CD1c-positive myeloid dendritic cell (primary cell): ENCODE results near the gene LYRM7.
"Not testable (repeated sequence)": the region's sequence is repeated elsewhere in the genome, so short reads cannot be mapped to it uniquely, and the experiment has no call there.

ENCODE experiments used
- DNase-seq: peaks from one replicate; pipeline ENCODE4 v3.0.0-alpha.2; 2016; ENCODE audit errors: extremely low spot score

The LYRM7 gene

GRCh38 chr5:131170540-131171275 is at the start of gene LYRM7:
Gene LYRM7, plus strand, starts transcription at chr5:131170944. Its CDS starts 77 bp downstream, at chr5:131171021.
- DNase-seq: peak; percentile 99

- DNase-seq: not testable (repeated sequence)
These were observed 43.5 kb upstream of the LYRM7 start for GRCh38 chr5:131127244-131127643.

DNA sequence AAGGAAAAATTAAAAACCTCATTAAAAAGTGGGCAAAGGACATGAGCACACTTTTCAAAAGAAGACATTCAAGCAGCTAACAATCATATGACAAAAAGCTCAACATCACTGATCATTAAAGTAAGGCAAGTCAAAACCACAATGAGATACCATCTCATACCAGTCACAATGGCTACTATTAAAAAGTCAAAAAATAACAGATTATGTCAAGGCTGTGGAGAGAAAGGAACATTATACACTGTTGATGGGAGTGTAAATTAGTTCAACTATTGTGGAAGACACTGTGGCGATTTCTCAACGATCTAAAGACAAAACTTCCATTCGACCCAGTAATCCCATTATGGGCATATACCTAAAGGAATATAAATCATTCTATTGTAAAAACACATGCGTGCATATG is 41.4 kb upstream of the LYRM7 start:
- DNase-seq: no peak

DNA sequence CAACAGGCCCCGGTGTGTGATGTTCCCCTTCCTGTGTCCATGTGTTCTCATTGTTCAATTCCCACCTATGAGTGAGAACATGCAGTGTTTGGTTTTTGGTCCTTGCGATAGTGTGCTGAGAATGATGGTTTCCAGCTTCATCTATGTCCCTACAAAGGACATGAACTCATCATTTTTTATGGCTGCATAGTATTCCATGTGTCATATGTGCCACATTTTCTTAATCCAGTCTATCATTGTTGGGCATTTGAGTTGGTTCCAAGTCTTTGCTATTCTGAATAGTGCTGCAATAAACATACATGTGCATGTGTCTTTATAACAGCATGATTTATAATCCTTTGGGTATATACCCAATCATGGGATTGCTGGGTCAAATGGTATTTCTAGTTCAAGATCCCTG is 37.7 kb upstream of the LYRM7 start:
- DNase-seq: not testable (repeated sequence)

DNA sequence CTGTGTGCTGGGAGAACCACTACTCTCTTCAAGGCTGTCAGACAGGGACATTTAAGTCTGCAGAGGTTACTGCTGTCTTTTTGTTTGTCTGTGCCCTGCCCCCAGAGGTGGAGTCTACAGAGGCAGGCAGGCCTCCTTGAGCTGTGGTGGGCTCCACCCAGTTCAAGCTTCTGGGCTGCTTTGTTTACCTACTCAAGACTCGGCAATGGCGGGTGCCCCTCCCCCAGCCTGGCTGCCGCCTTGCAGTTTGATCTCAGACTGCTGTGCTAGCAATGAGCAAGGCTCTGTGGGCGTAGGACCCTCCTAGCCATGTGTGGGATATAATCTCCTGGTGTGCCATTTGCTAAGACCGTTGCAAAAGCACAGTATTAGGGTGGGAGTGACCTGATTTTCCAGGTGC is 32.3 kb upstream of the LYRM7 start:
- DNase-seq: not testable (repeated sequence)

DNA sequence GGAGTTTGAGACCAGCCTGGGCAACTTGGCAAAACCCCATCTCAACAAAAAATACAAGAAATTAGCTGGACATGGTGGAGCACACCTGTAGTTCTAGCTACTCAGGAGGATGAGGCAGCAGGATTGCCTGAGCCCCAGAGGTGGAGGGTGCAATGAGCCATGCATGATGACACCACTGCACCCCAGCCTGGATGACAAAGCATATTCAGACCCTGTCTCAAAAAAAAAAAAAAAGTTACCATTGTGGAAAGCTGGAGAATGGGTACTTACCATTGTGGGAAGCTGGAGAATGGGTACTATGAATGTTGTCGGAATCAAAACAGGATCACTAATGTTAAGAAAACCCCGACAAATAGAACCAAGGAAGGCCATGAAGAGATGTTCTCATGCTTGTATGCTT is 31.4 kb upstream of the LYRM7 start:
- no peak for DNase-seq

- DNase-seq: peak; percentile 7
These were observed 27.6 kb upstream of the LYRM7 start for GRCh38 chr5:131142970-131143617.

- DNase-seq: no peak
These were observed 23.5 kb upstream of the LYRM7 start for GRCh38 chr5:131147258-131147657.

DNA sequence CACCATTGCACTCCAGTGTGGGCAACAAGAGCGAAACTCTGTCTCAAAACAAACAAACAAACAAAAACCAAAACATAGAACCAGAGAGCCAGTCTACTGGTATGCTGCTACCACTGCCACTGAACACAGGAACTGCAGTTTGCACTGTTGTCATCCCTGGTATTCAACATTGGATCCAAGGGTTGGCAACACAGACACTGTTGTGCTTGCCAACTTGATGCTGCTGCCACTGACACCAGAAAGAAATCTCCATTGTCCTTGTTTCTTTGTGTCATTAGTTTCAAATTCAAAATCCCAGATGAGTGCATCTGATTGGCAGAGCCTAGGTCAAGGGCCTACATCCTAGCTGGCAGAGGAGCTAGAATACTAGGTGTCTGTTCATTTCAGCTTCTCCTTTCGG is 21.9 kb upstream of the LYRM7 start:
- no peak for DNase-seq

DNA sequence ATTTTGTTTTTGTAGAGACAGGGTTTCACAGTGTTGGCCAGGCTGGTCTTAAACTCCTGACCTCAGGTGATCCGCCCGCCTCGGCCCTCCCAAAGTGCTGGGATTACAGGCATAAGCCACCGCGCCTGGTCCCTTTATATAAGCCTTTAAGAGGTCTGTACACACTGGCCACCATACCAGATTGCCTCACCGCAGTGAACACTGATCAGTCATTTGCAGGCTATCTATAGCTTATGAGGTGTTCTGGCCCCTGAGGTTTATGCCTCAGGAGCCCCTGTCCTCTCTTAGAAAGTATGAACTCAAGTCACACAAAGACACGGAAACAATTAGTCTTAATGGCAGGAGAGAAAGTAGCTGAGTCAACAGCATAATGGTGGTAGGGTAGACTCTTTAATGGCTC is 20.3 kb upstream of the LYRM7 start:
- DNase-seq: no peak

- no peak for DNase-seq
These were observed 19.5 kb upstream of the LYRM7 start for GRCh38 chr5:131151216-131151615.

DNA sequence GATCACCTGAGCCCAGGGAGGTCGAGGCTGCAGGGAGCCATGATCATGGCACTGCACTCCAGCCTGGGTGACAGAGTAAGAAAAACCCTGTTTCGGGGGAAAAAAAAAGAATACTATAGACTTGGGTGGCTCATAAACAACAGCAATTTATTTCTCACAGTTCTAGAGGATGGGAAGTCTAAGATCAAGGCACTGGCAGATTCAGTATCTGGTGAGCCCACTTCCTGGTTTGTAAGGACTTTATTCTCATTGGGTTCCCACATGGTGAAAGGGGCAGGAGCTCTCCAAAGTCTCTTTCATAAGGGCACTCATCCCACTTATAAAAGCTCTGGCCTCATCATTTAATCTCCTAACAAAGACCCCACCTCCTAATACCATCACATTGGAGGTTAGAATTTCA is 14.4 kb upstream of the LYRM7 start:
- DNase-seq: no peak

GRCh38 chr5:131156957-131157356 is 13.8 kb upstream of the LYRM7 start:
- DNase-seq: no peak

DNA sequence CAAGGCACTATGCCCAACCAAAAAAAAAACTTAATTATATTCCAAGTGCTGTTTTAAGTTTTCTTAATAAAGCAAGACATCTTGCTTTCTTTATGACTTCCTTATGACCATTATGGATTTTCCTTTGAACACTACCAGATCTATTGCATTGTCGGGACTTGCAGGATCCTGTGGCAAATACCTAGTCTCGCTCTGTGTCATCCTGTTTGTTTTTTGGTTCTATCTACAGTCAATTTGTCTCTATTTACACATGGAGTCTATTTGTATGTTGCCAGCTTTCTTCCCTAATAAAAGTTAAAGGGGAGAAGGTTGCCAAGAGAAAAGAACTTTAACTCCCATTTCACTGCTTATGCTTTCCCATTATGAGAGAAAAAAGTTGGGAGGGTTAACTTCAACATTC is 10.6 kb upstream of the LYRM7 start:
- DNase-seq: no peak

GRCh38 chr5:131163276-131164119 is 7.2 kb upstream of the LYRM7 start:
- DNase-seq: peak; percentile 31

- peak; percentile 69 for DNase-seq
These were observed 6.3 kb upstream of the LYRM7 start for GRCh38 chr5:131164191-131165118.

- peak; percentile 94 for DNase-seq
These were observed 5.5 kb upstream of the LYRM7 start, which contains the start of gene HINT1 for GRCh38 chr5:131165119-131165727. Gene HINT1, minus strand, starts transcription at chr5:131165256. Its CDS starts 51 bp downstream, at chr5:131165205.

- no peak for DNase-seq
These were observed 3.1 kb upstream of the LYRM7 start for GRCh38 chr5:131167615-131168014.

DNA sequence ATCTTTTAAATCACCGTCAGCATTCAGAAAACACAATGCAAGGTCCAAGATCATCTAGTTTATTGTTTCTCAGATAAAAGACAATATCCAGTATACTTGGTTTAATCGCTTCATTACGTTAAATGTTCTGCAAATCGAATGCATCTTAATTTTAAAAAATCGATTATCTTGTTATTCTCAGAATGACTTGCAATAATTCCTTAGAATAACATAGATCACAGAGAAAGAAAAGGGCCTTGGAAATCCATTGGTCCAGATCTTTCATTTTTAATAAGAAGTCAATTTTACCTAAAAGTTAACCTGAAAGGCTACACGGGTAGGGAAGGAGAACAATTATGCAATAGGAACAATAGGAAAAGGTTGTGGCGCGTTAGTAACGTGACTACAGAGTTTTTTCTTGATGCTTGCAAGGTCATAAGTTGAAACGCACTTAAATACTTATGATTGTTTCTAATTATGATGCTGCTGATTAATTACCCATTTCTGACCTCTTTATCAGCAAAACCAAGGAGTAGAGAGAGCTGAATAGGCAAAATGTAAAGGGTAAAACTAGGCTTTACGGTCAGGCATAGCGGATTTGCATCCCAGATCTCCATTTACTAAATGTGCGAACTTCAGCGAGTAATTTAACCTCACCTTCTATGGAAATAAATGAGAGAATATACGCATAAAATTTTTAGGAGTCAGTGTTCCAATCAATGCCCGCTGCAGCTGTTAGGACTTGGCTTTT is 769 bp upstream of the LYRM7 start:
- DNase-seq: peak; percentile 3

- DNase-seq: no peak
These were observed 599 bp downstream of the LYRM7 start for GRCh38 chr5:131171276-131171810.
